Measurements from ENCODE around the gene SH2D1B. TPM values are rescaled to one million over a fixed set of nuclear protein-coding genes. Genes with fewer than 3 reads are reported as not detected.

SH2D1B gene
- total and polyA plus RNA-seq, 10 donors, result 0.85 to 11.0 (median 4.6) TPM

GRCh38 chr1:162351246-162351842 is 60.6 kb downstream of the SH2D1B start:
- intact Hi-C loops (cut with DNase I; ENCODE audit: low total_unique reads), result no loop called here
- TF ChIP-seq POLR2AphosphoS5 (IDR thresholded peaks at IDR 0.05) (no peak), POLR2A (IDR thresholded peaks at IDR 0.05) (no peak)
- TF ChIP-seq, protein P1, sequence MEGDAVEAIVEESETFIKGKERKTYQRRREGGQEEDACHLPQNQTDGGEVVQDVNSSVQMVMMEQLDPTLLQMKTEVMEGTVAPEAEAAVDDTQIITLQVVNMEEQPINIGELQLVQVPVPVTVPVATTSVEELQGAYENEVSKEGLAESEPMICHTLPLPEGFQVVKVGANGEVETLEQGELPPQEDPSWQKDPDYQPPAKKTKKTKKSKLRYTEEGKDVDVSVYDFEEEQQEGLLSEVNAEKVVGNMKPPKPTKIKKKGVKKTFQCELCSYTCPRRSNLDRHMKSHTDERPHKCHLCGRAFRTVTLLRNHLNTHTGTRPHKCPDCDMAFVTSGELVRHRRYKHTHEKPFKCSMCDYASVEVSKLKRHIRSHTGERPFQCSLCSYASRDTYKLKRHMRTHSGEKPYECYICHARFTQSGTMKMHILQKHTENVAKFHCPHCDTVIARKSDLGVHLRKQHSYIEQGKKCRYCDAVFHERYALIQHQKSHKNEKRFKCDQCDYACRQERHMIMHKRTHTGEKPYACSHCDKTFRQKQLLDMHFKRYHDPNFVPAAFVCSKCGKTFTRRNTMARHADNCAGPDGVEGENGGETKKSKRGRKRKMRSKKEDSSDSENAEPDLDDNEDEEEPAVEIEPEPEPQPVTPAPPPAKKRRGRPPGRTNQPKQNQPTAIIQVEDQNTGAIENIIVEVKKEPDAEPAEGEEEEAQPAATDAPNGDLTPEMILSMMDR (IDR thresholded peaks at IDR 0.05 in 8 of 11, conservative IDR thresholded peaks at IDR 0.05 in 3 of 11), result no peak
- 78 to 88% (median 84%) methylated on average over 6 of the region's 6 CpGs for WGBS, 5 donors

DNA sequence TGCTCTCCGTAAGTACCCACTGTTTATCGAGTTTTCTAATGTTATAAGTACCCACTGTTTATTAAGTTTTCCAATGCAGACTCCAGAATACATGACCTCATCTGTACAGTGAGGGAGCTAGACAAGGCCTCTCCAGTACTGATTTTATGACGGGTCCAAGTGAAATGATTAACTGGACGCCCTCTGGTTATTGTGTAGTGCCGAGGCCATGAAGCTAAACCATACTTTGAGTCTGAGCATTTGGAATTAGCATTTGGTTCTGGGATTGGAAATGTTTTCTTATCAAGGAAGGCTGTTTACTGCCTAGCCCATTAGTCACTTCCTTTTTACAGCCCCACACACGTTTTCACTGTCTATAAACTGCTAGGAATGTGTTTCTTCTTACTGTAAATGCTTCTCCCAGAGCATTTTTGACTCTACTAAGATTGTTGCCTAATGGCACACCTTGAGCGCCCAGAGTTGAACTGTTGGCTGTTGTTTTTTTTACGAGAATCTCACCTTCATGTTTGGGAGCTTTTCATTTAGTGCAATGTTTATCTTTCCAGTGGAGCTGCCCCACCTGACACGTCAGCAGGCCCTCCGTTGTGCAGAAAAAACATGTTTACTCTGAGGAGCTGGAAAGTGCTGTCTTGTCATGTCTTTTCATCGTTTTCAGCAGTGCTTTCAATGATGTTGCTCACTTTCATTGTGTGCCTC is 62.2 kb downstream of the SH2D1B start:
- Histone ChIP-seq H3K27ac (no peak overlapping the region), H3K36me3 (no peaks in the 10 kb centered on the region), H3K4me1 (no peaks in the 10 kb centered on the region), H3K9me3 (no peaks in the 10 kb centered on the region), H3K27me3 (replicated peaks in 1 of 7) (no peaks in the 10 kb centered on the region), H3K4me3 (no peak overlapping the region)
- intact Hi-C loops (cut with DNase I; ENCODE audit: low total_unique reads), result no loop called here
- no peak for DNase-seq
- TF ChIP-seq POLR2A (IDR thresholded peaks at IDR 0.05) (no peak), POLR2AphosphoS5 (IDR thresholded peaks at IDR 0.05) (no peak)
- TF ChIP-seq, protein P1 (IDR thresholded peaks at IDR 0.05 in 8 of 11, conservative IDR thresholded peaks at IDR 0.05 in 3 of 11), result no peak
- WGBS, 5 donors, result 63 to 72% (median 67%) methylated on average over 11 of the region's 11 CpGs

More at GRCh38 chr1:162351246-162351842, 60.6 kb downstream of the SH2D1B start:
- H3K4me3 ChIP-seq, result no peak overlapping the region
- no peaks in the 10 kb centered on the region for H3K4me1 ChIP-seq
- H3K27me3 ChIP-seq (replicated peaks in 1 of 7), result peaks cover 0 to 3% (median 0%) of the 10 kb centered on the region in 7 donors
- H3K27ac ChIP-seq, result no peak overlapping the region
- H3K9me3 ChIP-seq, result no peaks in the 10 kb centered on the region
- H3K36me3 ChIP-seq, result peaks cover 0 to 14% (median 0%) of the 10 kb centered on the region in 6 donors
- no peak for DNase-seq

GRCh38 chr1:162347281-162347680 is 64.7 kb downstream of the SH2D1B start:
- Histone ChIP-seq H3K9me3 (no peaks in the 10 kb centered on the region), H3K27me3 (replicated peaks in 1 of 7) (no peaks in the 10 kb centered on the region), H3K27ac (no peak overlapping the region), H3K4me1 (no peaks in the 10 kb centered on the region), H3K4me3 (no peak overlapping the region), H3K36me3 (no peaks in the 10 kb centered on the region)
- no peak for DNase-seq
- intact Hi-C loops (cut with DNase I; ENCODE audit: low total_unique reads), result no loop called here
- 62 to 67% (median 64%) methylated on average over 3 of the region's 3 CpGs for WGBS, 5 donors
- TF ChIP-seq, protein P1 (IDR thresholded peaks at IDR 0.05 in 8 of 11, conservative IDR thresholded peaks at IDR 0.05 in 3 of 11), result no peak

Other genes starting within 250 kb of the SH2D1B start
- gene SPATA46, start 35.3 kb downstream of the SH2D1B start, total RNA-seq, result not detected
- gene SPATA46, start 35.3 kb downstream of the SH2D1B start, polyA plus RNA-seq, result not detected
- gene C1orf226, start 30.4 kb downstream of the SH2D1B start, total RNA-seq, result 1 to 10 TPM in 5 of 7 donors, under 1 TPM in 2; 0.55 to 2.4 (median 1.4) TPM
- gene C1orf226, start 30.4 kb downstream of the SH2D1B start, polyA plus RNA-seq, result under 1 TPM; 0.09 to 0.48 (median 0.15) TPM
- gene UHMK1, start 85.7 kb upstream of the SH2D1B start, total RNA-seq, result 10 to 100 TPM; 54.0 to 77.6 (median 65.5) TPM
- 10 to 100 TPM; 14.8 to 23.8 (median 17.3) TPM for gene UHMK1, start 85.7 kb upstream of the SH2D1B start, polyA plus RNA-seq
- gene UAP1, start 149.6 kb upstream of the SH2D1B start, total RNA-seq, result 10 to 100 TPM; 19.1 to 48.3 (median 24.5) TPM
- 10 to 100 TPM; 13.1 to 18.5 (median 15.0) TPM for gene UAP1, start 149.6 kb upstream of the SH2D1B start, polyA plus RNA-seq
- gene DDR2, start 220.3 kb upstream of the SH2D1B start, total RNA-seq, result 10 to 100 TPM in 6 of 7 donors, 1 to 10 TPM in 1; 8.2 to 20.8 (median 13.9) TPM
- gene DDR2, start 220.3 kb upstream of the SH2D1B start, polyA plus RNA-seq, result 1 to 10 TPM; 1.1 to 1.7 (median 1.3) TPM

Measured in spleen (tissue), 11 donors.